ENCODE data around the gene KDM4F. TPM values are rescaled to one million over a fixed set of nuclear protein-coding genes. Genes with fewer than 3 reads are reported as not detected.

The KDM4F gene
- total and polyA plus RNA-seq, 2 of the 8 experiments (the other 6 are each of a cell fraction or from before 2014, with no cell fraction given): not detected

- Histone ChIP-seq H2BK12ac (ENCODE audit: low read depth, low read length) (no peak overlapping the region; the same call in 1 of the 2 replicates), H4K5ac (ENCODE audit: insufficient read length, low read depth, low read length) (no peak overlapping the region), H3K79me1 (ENCODE audit: low read depth, low read length) (no peaks in the 10 kb centered on the region), H3K9ac (replicated peaks in 1 of 4; ENCODE audit: extremely low read depth in 1 of 4, low read depth in 3 of 4, low read length in 3 of 4) (no peak overlapping the region), H2AK5ac (ENCODE audit: low read depth, low read length) (no peak overlapping the region), H4K20me1 (replicated peaks in 1 of 2; ENCODE audit: control insufficient read depth in 1 of 2, insufficient read depth in 2 of 2, low read length in 2 of 2) (peaks cover 0 to 2% of the 10 kb centered on the region in 2 experiments), H3K4me1 (replicated peaks in 1 of 4; ENCODE audit: control insufficient read depth in 3 of 4, insufficient read depth in 4 of 4, low read length in 3 of 4) (0 out of 7 replicates have a peak, but pooled peaks cover 0 to 2% (median 0%) of the 10 kb centered on the region in 4 experiments), H2BK15ac (ENCODE audit: low read length) (no peak overlapping the region), H3K18ac (ENCODE audit: extremely low read depth, low read length) (no peak overlapping the region), H3K56ac (replicated peaks; ENCODE audit: insufficient read length, low read depth, low read length) (no peak overlapping the region), H3K27ac (ENCODE audit: low read depth, low read length) (no peak overlapping the region), H3K23ac (ENCODE audit: insufficient read length) (no peak overlapping the region), H2BK120ac (replicated peaks; ENCODE audit: low read depth, low read length) (no peak overlapping the region), H3K9me3 (ENCODE audit: insufficient read depth in 2 of 2, low read depth in 1 of 2, low read length in 1 of 2) (no peaks in the 10 kb centered on the region), H4K91ac (replicated peaks; ENCODE audit: insufficient read length, low read length) (no peak overlapping the region), H2BK20ac (ENCODE audit: low read length) (no peak overlapping the region), H3K23me2 (ENCODE audit: low read depth, low read length) (no peaks in the 10 kb centered on the region), H2BK5ac (ENCODE audit: low read depth, low read length) (no peak overlapping the region), H3K36me3 (ENCODE audit: control insufficient read depth in 2 of 4, insufficient read depth in 4 of 4, low read length in 3 of 4) (no peaks in the 10 kb centered on the region), H2AFZ (ENCODE audit: low read length) (no peak overlapping the region), H3K4ac (replicated peaks; ENCODE audit: insufficient read length, low read depth, low read length) (no peak overlapping the region), H3K14ac (ENCODE audit: insufficient read length) (no peak overlapping the region), H4K8ac (ENCODE audit: extremely low read depth, insufficient read depth, low read length) (no peak overlapping the region), H3K27me3 (replicated peaks in 1 of 4; ENCODE audit: control insufficient read depth in 3 of 4, extremely low read depth in 1 of 4, insufficient read depth in 3 of 4, low read length in 3 of 4) (no peaks in the 10 kb centered on the region), H3K4me2 (ENCODE audit: insufficient read depth in 1 of 2, low read depth in 2 of 2, low read length in 2 of 2) (no peak overlapping the region), H3K4me3 (ENCODE audit: extremely low read depth in 1 of 4, insufficient read depth in 2 of 4, low read depth in 3 of 4, low read length in 4 of 4) (no peak overlapping the region), H3K79me2 (ENCODE audit: control insufficient read depth in 1 of 2, insufficient read depth in 2 of 2, low read length in 2 of 2) (no peaks in the 10 kb centered on the region)
- ChIA-PET CTCF (ENCODE audit: partially characterized antibody) (interaction anchor here (0.7 to 3.2 kb wide), 10 partner anchors 10 to 1351 kb away, joined by 3 to 14 read pairs (median 4); partner anchors contain the start of gene ENDOD1), POLR2A (ENCODE audit: partially characterized antibody) (interaction anchor here (1.5 to 2.7 kb wide), 3 partner anchors 8 to 11 kb away, joined by 3 to 13 read pairs (median 6); partner anchors contain the start of gene SRSF8)
- TF ChIP-seq SIN3A (conservative IDR thresholded peaks at IDR 0.05 in 1 of 2, IDR thresholded peaks at IDR 0.05 in 1 of 2; ENCODE audit: low read depth in 1 of 2, low read length in 2 of 2) (no peak), SAP30 (IDR thresholded peaks at IDR 0.05; ENCODE audit: insufficient read depth, insufficient replicate concordance, low read length) (no peak), NANOG (IDR thresholded peaks at IDR 0.05; ENCODE audit: insufficient read depth, low read depth, low read length, poor library complexity, severe bottlenecking) (no peak), RNF2 (IDR thresholded peaks at IDR 0.05; ENCODE audit: borderline replicate concordance, low read depth, low read length, missing control alignments, poor library complexity, severe bottlenecking) (no peak)
- DNase-seq (ENCODE audit: low read depth in 1 of 2, low spot score in 2 of 2): no peak
- no peak for FAIRE-seq
- WGBS, 2 experiments (ENCODE audit: extremely low coverage in 1 of 2, insufficient coverage in 1 of 2, insufficient read length in 1 of 2, insufficient replicate concordance in 2 of 2, low coverage in 1 of 2, low lambda C conversion rate in 2 of 2, missing lambda C conversion rate in 1 of 2): 76% methylated on average over 8 of the region's 8 CpGs; no CpG with 5 or more reads in 1 of the 2 experiments
Measured at GRCh38 chr11:95074792-95075563, 25.8 kb downstream of the KDM4F start.
